GM11168 (cell line): Measurements from ENCODE around the gene TRIM41.
"Not testable (repeated sequence)": the region's sequence is repeated elsewhere in the genome, so short reads cannot be mapped to it uniquely, and the experiment has no call there.

ENCODE experiments used
- in situ Hi-C: fragments of 300-500 bp; cut with MboI; formaldehyde crosslinking; loops from one replicate; pipeline ENCODE4 v1.12.0; 2022; ENCODE audit warnings: low sequenced_read_pairs; ENCODE audit not compliant: unreplicated experiment

The TRIM41 gene

GRCh38 chr5:181207214-181207959 lies 15.7 kb upstream of the TRIM41 start:
- in situ Hi-C loops, result no loop called here

GRCh38 chr5:181207960-181208253 lies 15.2 kb upstream of the TRIM41 start:
- in situ Hi-C loops, result no loop called here

- in situ Hi-C loops, result not testable (repeated sequence)
Observed at GRCh38 chr5:181209006-181209405, 14.1 kb upstream of the TRIM41 start.

- in situ Hi-C loops, result not testable (repeated sequence)
Observed at GRCh38 chr5:181210148-181210547, 12.9 kb upstream of the TRIM41 start.

- in situ Hi-C loops, result not testable (repeated sequence)
Observed at GRCh38 chr5:181210698-181211097, 12.4 kb upstream of the TRIM41 start.

GRCh38 chr5:181211208-181211607 lies 11.9 kb upstream of the TRIM41 start:
- in situ Hi-C loops, result no loop called here

GRCh38 chr5:181212080-181212479 lies 11.0 kb upstream of the TRIM41 start:
- in situ Hi-C loops, result no loop called here

GRCh38 chr5:181212934-181213333 lies 10.1 kb upstream of the TRIM41 start:
- in situ Hi-C loops, result no loop called here

GRCh38 chr5:181214249-181214648 lies 8.8 kb upstream of the TRIM41 start:
- in situ Hi-C loops, result not testable (repeated sequence)

GRCh38 chr5:181215997-181216989 lies 6.8 kb upstream of the TRIM41 start:
- in situ Hi-C loops, result no loop called here

- in situ Hi-C loops, result no loop called here
Observed at GRCh38 chr5:181217111-181217802, 5.8 kb upstream of the TRIM41 start.

- in situ Hi-C loops, result no loop called here
Observed at GRCh38 chr5:181217803-181218062, 5.3 kb upstream of the TRIM41 start.

- in situ Hi-C loops, result no loop called here
Observed at GRCh38 chr5:181218795-181219124, 4.3 kb upstream of the TRIM41 start.

GRCh38 chr5:181219262-181220177 lies 3.6 kb upstream of the TRIM41 start:
- in situ Hi-C loops, result loop anchor here (5.0 kb wide), 1 partner anchor 47 kb away; no protein-coding TSS in a partner anchor

GRCh38 chr5:181220178-181220515 lies 2.9 kb upstream of the TRIM41 start:
- in situ Hi-C loops, result loop anchor here (5.0 kb wide), 1 partner anchor 48 kb away; no protein-coding TSS in a partner anchor

- in situ Hi-C loops, result loop anchor here (5.0 kb wide), 1 partner anchor 49 kb away; no protein-coding TSS in a partner anchor
Observed at GRCh38 chr5:181221105-181221791, 1.8 kb upstream of the TRIM41 start.

GRCh38 chr5:181221792-181222629 lies 1.1 kb upstream of the TRIM41 start:
- in situ Hi-C loops, result loop anchor here (5.0 kb wide), 1 partner anchor 50 kb away; no protein-coding TSS in a partner anchor

GRCh38 chr5:181222630-181223057 lies 437 bp upstream of the TRIM41 start:
- in situ Hi-C loops, result loop anchor here (5.0 kb wide), 1 partner anchor 50 kb away; no protein-coding TSS in a partner anchor
